GM23338 (cell line): Measurements from ENCODE around the gene CDH4.

Source experiments
- CREB1 ChIP-seq: fragments of 250-450 bp; sonication (Bioruptor Pico); IDR thresholded peaks from 2 replicates; pipeline ENCODE4 v1.5.0; 2020; ENCODE audit warnings: low read depth, mild to moderate bottlenecking, moderate library complexity
- EZH2 ChIP-seq: fragments of 200-600 bp; sonication (generic); IDR thresholded peaks from one replicate; pipeline ENCODE4 v1.8.0; 2017; ENCODE audit warnings: antibody characterized with exemption, mild to moderate bottlenecking, low read depth; ENCODE audit not compliant: unreplicated experiment
- EZH2phosphoT487 ChIP-seq: fragments of 200-600 bp; sonication (generic); IDR thresholded peaks from one replicate; pipeline ENCODE4 v1.8.1; 2018; ENCODE audit warnings: antibody characterized with exemption; ENCODE audit not compliant: unreplicated experiment
- POLR2AphosphoS5 ChIP-seq: IDR thresholded peaks from 2 replicates; pipeline ENCODE4 v1.6.1; 2016; ENCODE audit warnings: antibody characterized with exemption, low read depth
- TF ChIP-seq, protein P1 (sequence below), 2 experiments: fragments of 200-600 bp in 1 of 2; sonication (generic) in 1 of 2; conservative IDR thresholded peaks; 2 replicates each; pipeline versions ENCODE4 v1.5.1 to v1.6.1; 2016 to 2017; ENCODE audit warnings: antibody characterized with exemption in 2 of 2, low read depth in 2 of 2, mild to moderate bottlenecking in 2 of 2, moderate library complexity in 1 of 2
- TF ChIP-seq, protein P2 (sequence below): IDR thresholded peaks from one replicate; pipeline ENCODE4 v1.6.1; 2018; ENCODE audit warnings: antibody characterized with exemption; ENCODE audit not compliant: unreplicated experiment

DNA sequence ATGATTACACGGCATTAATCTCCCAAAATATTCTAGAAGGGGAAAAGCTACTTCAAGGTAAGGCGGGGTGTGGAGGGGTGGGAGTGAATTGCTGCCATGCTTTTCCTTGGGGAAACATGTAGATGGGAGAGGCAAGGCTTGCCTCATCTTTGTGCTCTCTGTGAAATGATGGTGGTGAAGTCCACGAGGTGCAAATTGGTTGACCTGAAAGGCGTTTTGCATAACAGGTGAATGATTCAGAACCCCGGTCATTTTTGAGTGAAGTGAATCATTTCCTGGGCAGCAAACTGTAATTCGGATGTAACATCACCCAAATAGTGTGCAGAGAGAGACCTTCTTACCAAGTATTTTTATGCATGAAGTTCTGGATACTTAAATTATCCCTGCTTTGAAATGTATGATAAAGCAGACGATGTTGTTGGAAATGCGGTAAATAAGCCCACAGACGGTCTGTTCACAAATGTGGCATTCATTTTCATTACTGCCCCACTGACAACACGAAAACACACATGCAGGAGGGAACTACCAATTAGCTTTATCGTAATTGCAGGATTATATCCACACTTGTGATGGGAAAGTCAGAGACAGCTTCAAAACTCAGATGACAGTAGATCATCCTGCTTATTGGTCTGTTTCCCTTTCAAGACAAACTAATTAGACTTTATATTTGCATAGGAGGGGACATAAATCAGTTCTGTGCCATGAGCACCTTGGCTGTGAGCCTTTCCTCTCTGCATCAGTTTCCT is 3.0 kb downstream of the CDH4 start:
- TF ChIP-seq EZH2 (no peak), EZH2phosphoT487 (no peak), POLR2AphosphoS5 (no peak), CREB1 (CRISPR knock-in tag) (no peak)
- TF ChIP-seq, protein P1, sequence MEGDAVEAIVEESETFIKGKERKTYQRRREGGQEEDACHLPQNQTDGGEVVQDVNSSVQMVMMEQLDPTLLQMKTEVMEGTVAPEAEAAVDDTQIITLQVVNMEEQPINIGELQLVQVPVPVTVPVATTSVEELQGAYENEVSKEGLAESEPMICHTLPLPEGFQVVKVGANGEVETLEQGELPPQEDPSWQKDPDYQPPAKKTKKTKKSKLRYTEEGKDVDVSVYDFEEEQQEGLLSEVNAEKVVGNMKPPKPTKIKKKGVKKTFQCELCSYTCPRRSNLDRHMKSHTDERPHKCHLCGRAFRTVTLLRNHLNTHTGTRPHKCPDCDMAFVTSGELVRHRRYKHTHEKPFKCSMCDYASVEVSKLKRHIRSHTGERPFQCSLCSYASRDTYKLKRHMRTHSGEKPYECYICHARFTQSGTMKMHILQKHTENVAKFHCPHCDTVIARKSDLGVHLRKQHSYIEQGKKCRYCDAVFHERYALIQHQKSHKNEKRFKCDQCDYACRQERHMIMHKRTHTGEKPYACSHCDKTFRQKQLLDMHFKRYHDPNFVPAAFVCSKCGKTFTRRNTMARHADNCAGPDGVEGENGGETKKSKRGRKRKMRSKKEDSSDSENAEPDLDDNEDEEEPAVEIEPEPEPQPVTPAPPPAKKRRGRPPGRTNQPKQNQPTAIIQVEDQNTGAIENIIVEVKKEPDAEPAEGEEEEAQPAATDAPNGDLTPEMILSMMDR (conservative IDR thresholded peaks at IDR 0.05; ENCODE audit: low read depth in 2 of 2) = no peak
- TF ChIP-seq, protein P2, sequence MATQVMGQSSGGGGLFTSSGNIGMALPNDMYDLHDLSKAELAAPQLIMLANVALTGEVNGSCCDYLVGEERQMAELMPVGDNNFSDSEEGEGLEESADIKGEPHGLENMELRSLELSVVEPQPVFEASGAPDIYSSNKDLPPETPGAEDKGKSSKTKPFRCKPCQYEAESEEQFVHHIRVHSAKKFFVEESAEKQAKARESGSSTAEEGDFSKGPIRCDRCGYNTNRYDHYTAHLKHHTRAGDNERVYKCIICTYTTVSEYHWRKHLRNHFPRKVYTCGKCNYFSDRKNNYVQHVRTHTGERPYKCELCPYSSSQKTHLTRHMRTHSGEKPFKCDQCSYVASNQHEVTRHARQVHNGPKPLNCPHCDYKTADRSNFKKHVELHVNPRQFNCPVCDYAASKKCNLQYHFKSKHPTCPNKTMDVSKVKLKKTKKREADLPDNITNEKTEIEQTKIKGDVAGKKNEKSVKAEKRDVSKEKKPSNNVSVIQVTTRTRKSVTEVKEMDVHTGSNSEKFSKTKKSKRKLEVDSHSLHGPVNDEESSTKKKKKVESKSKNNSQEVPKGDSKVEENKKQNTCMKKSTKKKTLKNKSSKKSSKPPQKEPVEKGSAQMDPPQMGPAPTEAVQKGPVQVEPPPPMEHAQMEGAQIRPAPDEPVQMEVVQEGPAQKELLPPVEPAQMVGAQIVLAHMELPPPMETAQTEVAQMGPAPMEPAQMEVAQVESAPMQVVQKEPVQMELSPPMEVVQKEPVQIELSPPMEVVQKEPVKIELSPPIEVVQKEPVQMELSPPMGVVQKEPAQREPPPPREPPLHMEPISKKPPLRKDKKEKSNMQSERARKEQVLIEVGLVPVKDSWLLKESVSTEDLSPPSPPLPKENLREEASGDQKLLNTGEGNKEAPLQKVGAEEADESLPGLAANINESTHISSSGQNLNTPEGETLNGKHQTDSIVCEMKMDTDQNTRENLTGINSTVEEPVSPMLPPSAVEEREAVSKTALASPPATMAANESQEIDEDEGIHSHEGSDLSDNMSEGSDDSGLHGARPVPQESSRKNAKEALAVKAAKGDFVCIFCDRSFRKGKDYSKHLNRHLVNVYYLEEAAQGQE = no peak
